Suprapubic skin (tissue), 4 donors: Measurements from ENCODE around the gene L3MBTL4.

Source experiments
- EP300 ChIP-seq: sonication (generic); formaldehyde crosslinking; IDR thresholded peaks from one replicate; pipeline ENCODE4 v1.6.1; 2017; ENCODE audit warnings: antibody characterized with exemption
- POLR2A ChIP-seq, 2 donors: fragments of 450-650 bp; IDR thresholded peaks; one replicate each; pipeline ENCODE4 v1.6.1; 2017; ENCODE audit warnings: antibody characterized with exemption in 2 of 2, mild to moderate bottlenecking in 2 of 2, moderate library complexity in 2 of 2
- POLR2AphosphoS5 ChIP-seq, 3 donors: sonication (generic); formaldehyde crosslinking; IDR thresholded peaks; one replicate each; pipeline ENCODE4 v1.6.1; 2017; ENCODE audit warnings: antibody characterized with exemption in 3 of 3
- TF ChIP-seq, protein P1 (sequence below), 2 donors: fragments of 200-600 bp in 1 of 2; fragments of 450-650 bp in 1 of 2; sonication (generic) in 1 of 2; IDR thresholded peaks; one replicate each; pipeline ENCODE4 v1.5.1; 2016 to 2019; ENCODE audit warnings: antibody characterized with exemption in 2 of 2, mild to moderate bottlenecking in 1 of 2, moderate library complexity in 1 of 2

DNA sequence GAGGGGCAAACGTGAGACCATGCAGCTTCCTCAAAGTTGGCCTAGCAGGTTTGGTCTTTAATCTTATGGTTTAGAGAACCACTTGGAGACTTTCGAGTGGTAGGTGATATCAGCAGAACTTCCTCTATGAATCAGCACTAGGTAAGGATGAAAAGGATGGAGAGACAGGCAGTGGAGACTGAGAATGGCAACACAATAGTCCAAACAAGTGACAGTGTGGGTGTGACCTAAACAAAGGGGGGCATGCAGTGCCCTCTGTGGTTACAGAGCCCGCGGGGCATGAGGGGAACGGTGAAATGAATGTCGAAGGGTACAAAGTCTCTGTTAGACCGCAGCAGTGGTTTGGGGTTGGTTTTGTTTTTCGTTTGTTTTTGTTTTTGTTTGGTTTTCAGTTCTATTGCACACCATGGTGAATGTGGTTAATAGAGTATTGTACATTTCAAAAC is 143.9 kb downstream of the L3MBTL4 start:
- TF ChIP-seq, protein P1, sequence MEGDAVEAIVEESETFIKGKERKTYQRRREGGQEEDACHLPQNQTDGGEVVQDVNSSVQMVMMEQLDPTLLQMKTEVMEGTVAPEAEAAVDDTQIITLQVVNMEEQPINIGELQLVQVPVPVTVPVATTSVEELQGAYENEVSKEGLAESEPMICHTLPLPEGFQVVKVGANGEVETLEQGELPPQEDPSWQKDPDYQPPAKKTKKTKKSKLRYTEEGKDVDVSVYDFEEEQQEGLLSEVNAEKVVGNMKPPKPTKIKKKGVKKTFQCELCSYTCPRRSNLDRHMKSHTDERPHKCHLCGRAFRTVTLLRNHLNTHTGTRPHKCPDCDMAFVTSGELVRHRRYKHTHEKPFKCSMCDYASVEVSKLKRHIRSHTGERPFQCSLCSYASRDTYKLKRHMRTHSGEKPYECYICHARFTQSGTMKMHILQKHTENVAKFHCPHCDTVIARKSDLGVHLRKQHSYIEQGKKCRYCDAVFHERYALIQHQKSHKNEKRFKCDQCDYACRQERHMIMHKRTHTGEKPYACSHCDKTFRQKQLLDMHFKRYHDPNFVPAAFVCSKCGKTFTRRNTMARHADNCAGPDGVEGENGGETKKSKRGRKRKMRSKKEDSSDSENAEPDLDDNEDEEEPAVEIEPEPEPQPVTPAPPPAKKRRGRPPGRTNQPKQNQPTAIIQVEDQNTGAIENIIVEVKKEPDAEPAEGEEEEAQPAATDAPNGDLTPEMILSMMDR (IDR thresholded peaks at IDR 0.05) = no peak
- no peak for TF ChIP-seq POLR2AphosphoS5 (IDR thresholded peaks at IDR 0.05)
- TF ChIP-seq EP300 = no peak
- no peak for TF ChIP-seq POLR2A (IDR thresholded peaks at IDR 0.05)
